Neural cell (in vitro differentiated cells): ENCODE results near the gene PYGM.

Experiments used
- EP300 ChIP-seq: fragments of 450-650 bp; conservative IDR thresholded peaks from 2 replicates; pipeline ENCODE4 v1.6.1; 2014; ENCODE audit warnings: antibody characterized with exemption, mild to moderate bottlenecking, moderate library complexity; ENCODE audit not compliant: poor library complexity, severe bottlenecking
- EZH2 ChIP-seq: fragments of 200-600, 300-800 bp; shearing (Covaris generic), sonication (generic); IDR thresholded peaks from 2 replicates; pipeline ENCODE4 v1.6.1; 2014; ENCODE audit warnings: antibody characterized with exemption, low read length, borderline replicate concordance, mild to moderate bottlenecking; ENCODE audit not compliant: insufficient read depth, poor library complexity, severe bottlenecking
- POLR2AphosphoS5 ChIP-seq: IDR thresholded peaks from 2 replicates; pipeline ENCODE4 v1.6.1; 2012
- SMC3 ChIP-seq: fragments of 450-650 bp; conservative IDR thresholded peaks from 2 replicates; pipeline ENCODE4 v1.6.1; 2014; ENCODE audit warnings: antibody characterized with exemption, mild to moderate bottlenecking, moderate library complexity; ENCODE audit not compliant: poor library complexity
- TF ChIP-seq, protein P1 (sequence below): fragments of 450-650 bp; IDR thresholded peaks from 2 replicates; pipeline ENCODE4 v1.5.1; 2014; ENCODE audit warnings: antibody characterized with exemption, mild to moderate bottlenecking, moderate library complexity; ENCODE audit not compliant: poor library complexity, severe bottlenecking

DNA sequence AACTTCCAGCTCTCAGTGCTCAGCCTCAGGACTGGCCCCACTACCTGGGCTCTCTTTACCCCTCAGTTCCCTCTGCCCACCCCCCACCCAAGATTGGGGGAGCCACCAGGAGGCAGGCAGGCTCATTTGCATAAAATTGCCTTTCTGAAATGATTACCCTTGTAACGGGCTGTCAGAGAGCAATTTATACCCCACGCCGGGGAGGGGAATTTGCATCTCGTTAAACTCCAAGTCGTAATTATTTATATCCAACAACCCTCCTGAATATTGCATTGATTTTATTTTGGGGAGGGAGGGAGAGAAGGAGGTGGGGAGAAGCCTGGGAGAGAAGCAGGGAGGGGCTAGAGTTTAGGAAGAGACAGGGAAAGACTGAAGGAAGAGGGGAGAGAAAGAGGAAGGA, 45.1 kb downstream of the PYGM start:
- no peak for TF ChIP-seq SMC3
- TF ChIP-seq, protein P1, sequence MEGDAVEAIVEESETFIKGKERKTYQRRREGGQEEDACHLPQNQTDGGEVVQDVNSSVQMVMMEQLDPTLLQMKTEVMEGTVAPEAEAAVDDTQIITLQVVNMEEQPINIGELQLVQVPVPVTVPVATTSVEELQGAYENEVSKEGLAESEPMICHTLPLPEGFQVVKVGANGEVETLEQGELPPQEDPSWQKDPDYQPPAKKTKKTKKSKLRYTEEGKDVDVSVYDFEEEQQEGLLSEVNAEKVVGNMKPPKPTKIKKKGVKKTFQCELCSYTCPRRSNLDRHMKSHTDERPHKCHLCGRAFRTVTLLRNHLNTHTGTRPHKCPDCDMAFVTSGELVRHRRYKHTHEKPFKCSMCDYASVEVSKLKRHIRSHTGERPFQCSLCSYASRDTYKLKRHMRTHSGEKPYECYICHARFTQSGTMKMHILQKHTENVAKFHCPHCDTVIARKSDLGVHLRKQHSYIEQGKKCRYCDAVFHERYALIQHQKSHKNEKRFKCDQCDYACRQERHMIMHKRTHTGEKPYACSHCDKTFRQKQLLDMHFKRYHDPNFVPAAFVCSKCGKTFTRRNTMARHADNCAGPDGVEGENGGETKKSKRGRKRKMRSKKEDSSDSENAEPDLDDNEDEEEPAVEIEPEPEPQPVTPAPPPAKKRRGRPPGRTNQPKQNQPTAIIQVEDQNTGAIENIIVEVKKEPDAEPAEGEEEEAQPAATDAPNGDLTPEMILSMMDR = no peak
- TF ChIP-seq POLR2AphosphoS5 = no peak
- TF ChIP-seq EZH2 = no peak
- no peak for TF ChIP-seq EP300
